HG03565 (cell line): ENCODE measurements around the gene KLHL41.
"Not testable (repeated sequence)": the region's sequence is repeated elsewhere in the genome, so short reads cannot be mapped to it uniquely, and the experiment has no call there.

Experiments used
- ATAC-seq: cut with Tn5 transposase; IDR thresholded peaks from one replicate; pipeline ENCODE4 v1.9.1; 2021; ENCODE audit warnings: mild to moderate bottlenecking, moderate library complexity; ENCODE audit not compliant: unreplicated experiment

KLHL41 gene

GRCh38 chr2:169570752-169571151 is 61.2 kb downstream of the KLHL41 start:
- ATAC-seq: not testable (repeated sequence)

GRCh38 chr2:169571571-169571970 is 62.1 kb downstream of the KLHL41 start:
- ATAC-seq: no peak

- ATAC-seq: no peak
These were observed 62.7 kb downstream of the KLHL41 start for GRCh38 chr2:169572189-169572588.

GRCh38 chr2:169572821-169573159 is 63.3 kb downstream of the KLHL41 start:
- ATAC-seq: no peak

GRCh38 chr2:169573160-169573973 is 63.9 kb downstream of the KLHL41 start, which contains the start of gene FASTKD1:
Gene FASTKD1 (minus strand): TSS chr2:169573865. CDS start chr2:169572029, 1,836 bp downstream.
- ATAC-seq: peak; percentile 99

- no peak for ATAC-seq
These were observed 64.4 kb downstream of the KLHL41 start for GRCh38 chr2:169573974-169574299.

GRCh38 chr2:169574539-169574938 is 65.0 kb downstream of the KLHL41 start:
- not testable (repeated sequence) for ATAC-seq

- not testable (repeated sequence) for ATAC-seq
These were observed 65.8 kb downstream of the KLHL41 start for GRCh38 chr2:169575264-169575663.
